Hepatocyte (in vitro differentiated cells): ENCODE measurements around the gene ARMC2. TPM values are rescaled to one million over a fixed set of nuclear protein-coding genes. Genes with fewer than 3 reads are reported as not detected.

Experiments
- DNase-seq: peaks from one replicate; pipeline ENCODE4 v3.0.0-alpha.2; 2016; ENCODE audit warnings: low spot score
- H2AFZ ChIP-seq: fragments of 200-600 bp; sonication (generic); 2 replicates; pipeline ENCODE4 v1.6.0; 2016; ENCODE audit warnings: antibody characterized with exemption, mild to moderate bottlenecking
- H3K27ac ChIP-seq: fragments of 200-600 bp; sonication (generic); 2 replicates; pipeline ENCODE4 v1.5.1; 2016; ENCODE audit warnings: mild to moderate bottlenecking
- H3K27me3 ChIP-seq: fragments of 200-600 bp; sonication (generic); 2 replicates; pipeline ENCODE4 v1.6.1; 2016
- H3K36me3 ChIP-seq: fragments of 200-600 bp; sonication (generic); replicated peaks from 2 replicates; pipeline ENCODE4 v1.5.1; 2016; ENCODE audit warnings: low read depth; ENCODE audit not compliant: insufficient read depth
- H3K4me1 ChIP-seq: fragments of 200-600 bp; sonication (generic); 2 replicates; pipeline ENCODE4 v1.5.1; 2016; ENCODE audit warnings: mild to moderate bottlenecking, moderate library complexity; ENCODE audit not compliant: insufficient read depth
- H3K4me2 ChIP-seq: fragments of 200-600 bp; sonication (generic); 2 replicates; pipeline ENCODE4 v1.6.0; 2016
- H3K4me3 ChIP-seq: fragments of 200-600 bp; sonication (generic); 2 replicates; pipeline ENCODE4 v1.5.1; 2016; ENCODE audit warnings: mild to moderate bottlenecking
- H3K79me2 ChIP-seq: fragments of 200-600 bp; sonication (generic); 2 replicates; pipeline ENCODE4 v1.6.0; 2017; ENCODE audit warnings: mild to moderate bottlenecking
- H3K9me2 ChIP-seq: fragments of 200-600 bp; sonication (generic); replicated peaks from 2 replicates; pipeline ENCODE4 v1.6.0; 2017; ENCODE audit warnings: mild to moderate bottlenecking; ENCODE audit not compliant: insufficient read depth
- H3K9me3 ChIP-seq: fragments of 200-600 bp; sonication (generic); 2 replicates; pipeline ENCODE4 v1.5.1; 2016; ENCODE audit warnings: low read depth, mild to moderate bottlenecking
- H4K20me1 ChIP-seq: fragments of 200-600 bp; sonication (generic); 2 replicates; pipeline ENCODE4 v1.6.0; 2016; ENCODE audit warnings: mild to moderate bottlenecking; ENCODE audit not compliant: insufficient read depth, poor library complexity, severe bottlenecking
- CTCF ChIP-seq: fragments of 200-600 bp; sonication (generic); IDR thresholded peaks from 2 replicates; pipeline ENCODE4 v1.5.1; 2016; ENCODE audit warnings: antibody characterized with exemption, mild to moderate bottlenecking; ENCODE audit not compliant: poor library complexity
- EZH2 ChIP-seq: fragments of 200-600 bp; sonication (generic); IDR thresholded peaks from 2 replicates; pipeline ENCODE4 v1.6.1; 2016; ENCODE audit warnings: antibody characterized with exemption, mild to moderate bottlenecking, borderline replicate concordance
- EZH2phosphoT487 ChIP-seq: fragments of 200-600 bp; sonication (generic); IDR thresholded peaks from one replicate; pipeline ENCODE4 v1.6.1; 2018; ENCODE audit warnings: antibody characterized with exemption, mild to moderate bottlenecking, low read depth, moderate library complexity; ENCODE audit not compliant: unreplicated experiment, severe bottlenecking
- WGBS: methylation state at CpG from one replicate; pipeline ENCODE4 v1.1.6; 2016; ENCODE audit warnings: low lambda C conversion rate; ENCODE audit errors: missing lambda C conversion rate; 5-methylcytosine and 5-hydroxymethylcytosine counted together
- polyA plus RNA-seq: library from polyadenylated mRNA; unstranded; fragments of >200 nt; fragmentation: Nextera tagmentation; extraction: Ambion mirVana; gene quantifications from 2 replicates; pipeline ENCODE4 v1.2.1, GENCODE V29; 2016
- total RNA-seq: library from RNA; depleted of rRNA; stranded (reverse); fragments of >200 nt; gene quantifications from 2 replicates; pipeline ENCODE4 v1.2.3, GENCODE V29; 2014

Gene ARMC2
- total and polyA plus RNA-seq, 2 experiments from 2014 or later = 2.8 to 4.8 TPM

- Histone ChIP-seq H2AFZ (no peak overlapping the region), H3K4me3 (no peak overlapping the region), H3K9me3 (no peaks in the 10 kb centered on the region), H3K36me3 (no peaks in the 10 kb centered on the region), H3K9me2 (no peaks in the 10 kb centered on the region), H3K79me2 (peaks cover 28% of the 10 kb centered on the region), H3K27ac (no peak overlapping the region), H3K4me1 (peaks cover 29% of the 10 kb centered on the region), H4K20me1 (peaks cover 3% of the 10 kb centered on the region), H3K27me3 (no peaks in the 10 kb centered on the region), H3K4me2 (no peak overlapping the region)
- TF ChIP-seq EZH2phosphoT487 = no peak
- no peak for TF ChIP-seq EZH2
- TF ChIP-seq CTCF = no peak
- WGBS = 95% methylated on average over 3 of the region's 3 CpGs
- no peak for DNase-seq
Observed at GRCh38 chr6:108998485-108998884, 150.3 kb downstream of the ARMC2 start.

- Histone ChIP-seq H4K20me1 (peaks cover 7% of the 10 kb centered on the region), H3K36me3 (no peaks in the 10 kb centered on the region), H3K9me3 (no peaks in the 10 kb centered on the region), H3K4me1 (peaks cover 33% of the 10 kb centered on the region), H2AFZ (no peak overlapping the region), H3K27ac (no peak overlapping the region), H3K4me3 (no peak overlapping the region), H3K27me3 (no peaks in the 10 kb centered on the region), H3K79me2 (peaks cover 37% of the 10 kb centered on the region), H3K9me2 (no peaks in the 10 kb centered on the region), H3K4me2 (no peak overlapping the region)
- no peak for TF ChIP-seq CTCF
- TF ChIP-seq EZH2 = no peak
- 81% methylated on average over 5 of the region's 5 CpGs for WGBS
- DNase-seq = no peak
Observed at GRCh38 chr6:108999428-108999827, 151.2 kb downstream of the ARMC2 start.

- TF ChIP-seq EZH2phosphoT487 (no peak), EZH2 (no peak), CTCF (no peak)
- H3K27me3 ChIP-seq = no peaks in the 10 kb centered on the region
- H3K4me2 ChIP-seq = no peak overlapping the region
- no peak overlapping the region for H2AFZ ChIP-seq
- H3K36me3 ChIP-seq = no peaks in the 10 kb centered on the region
- H3K4me3 ChIP-seq = no peak overlapping the region
- WGBS = 97% methylated on average over 2 of the region's 2 CpGs
- no peak for DNase-seq
- H4K20me1 ChIP-seq = peaks cover 7% of the 10 kb centered on the region
- peaks cover 39% of the 10 kb centered on the region for H3K4me1 ChIP-seq
- peaks cover 46% of the 10 kb centered on the region for H3K79me2 ChIP-seq
- H3K9me3 ChIP-seq = no peaks in the 10 kb centered on the region
- H3K9me2 ChIP-seq = no peaks in the 10 kb centered on the region
- peak overlapping the region; percentile 53 for H3K27ac ChIP-seq
Observed at GRCh38 chr6:109000289-109000688, 152.1 kb downstream of the ARMC2 start.
